HG03460 (cell line): ENCODE data around the gene ATAD1.
"Not testable (repeated sequence)": the region's sequence is repeated elsewhere in the genome, so short reads cannot be mapped to it uniquely, and the experiment has no call there.

Experiments
- ATAC-seq: cut with Tn5 transposase; IDR thresholded peaks from one replicate; pipeline ENCODE4 v1.9.1; 2021; ENCODE audit not compliant: unreplicated experiment

Gene ATAD1

GRCh38 chr10:87760195-87760905, 57.7 kb downstream of the ATAD1 start:
- no peak for ATAC-seq

- no peak for ATAC-seq
Observed at GRCh38 chr10:87759551-87759950, 58.5 kb downstream of the ATAD1 start.

GRCh38 chr10:87757685-87758084, 60.3 kb downstream of the ATAD1 start:
- no peak for ATAC-seq

- no peak for ATAC-seq
Observed at GRCh38 chr10:87753995-87754866, 63.8 kb downstream of the ATAD1 start.

- ATAC-seq = no peak
Observed at GRCh38 chr10:87752566-87752965, 65.5 kb downstream of the ATAD1 start.

- ATAC-seq = no peak
Observed at GRCh38 chr10:87751274-87751673, 66.8 kb downstream of the ATAD1 start.

- peak; percentile 56 for ATAC-seq
Observed at GRCh38 chr10:87750817-87751216, 67.2 kb downstream of the ATAD1 start.

- ATAC-seq = no peak
Observed at GRCh38 chr10:87750001-87750671, 67.9 kb downstream of the ATAD1 start.

GRCh38 chr10:87748244-87748643, 69.8 kb downstream of the ATAD1 start:
- not testable (repeated sequence) for ATAC-seq

GRCh38 chr10:87746911-87747310, 71.1 kb downstream of the ATAD1 start:
- no peak for ATAC-seq

GRCh38 chr10:87744606-87745005, 73.4 kb downstream of the ATAD1 start:
- no peak for ATAC-seq

- ATAC-seq = not testable (repeated sequence)
Observed at GRCh38 chr10:87742992-87743610, 74.9 kb downstream of the ATAD1 start.

- ATAC-seq = no peak
Observed at GRCh38 chr10:87740254-87740655, 77.8 kb downstream of the ATAD1 start.

- no peak for ATAC-seq
Observed at GRCh38 chr10:87739703-87740102, 78.3 kb downstream of the ATAD1 start.

GRCh38 chr10:87738253-87738652, 79.8 kb downstream of the ATAD1 start:
- ATAC-seq = not testable (repeated sequence)

GRCh38 chr10:87734987-87735827, 82.8 kb downstream of the ATAD1 start:
- ATAC-seq = no peak

GRCh38 chr10:87733081-87733480, 84.9 kb downstream of the ATAD1 start:
- ATAC-seq = no peak

- ATAC-seq = no peak
Observed at GRCh38 chr10:87729940-87730339, 88.1 kb downstream of the ATAD1 start.

GRCh38 chr10:87724789-87725188, 93.2 kb downstream of the ATAD1 start:
- ATAC-seq = no peak

GRCh38 chr10:87723500-87723899, 94.5 kb downstream of the ATAD1 start:
- ATAC-seq = no peak
